ENCODE results near the gene MRPS17.

DNA sequence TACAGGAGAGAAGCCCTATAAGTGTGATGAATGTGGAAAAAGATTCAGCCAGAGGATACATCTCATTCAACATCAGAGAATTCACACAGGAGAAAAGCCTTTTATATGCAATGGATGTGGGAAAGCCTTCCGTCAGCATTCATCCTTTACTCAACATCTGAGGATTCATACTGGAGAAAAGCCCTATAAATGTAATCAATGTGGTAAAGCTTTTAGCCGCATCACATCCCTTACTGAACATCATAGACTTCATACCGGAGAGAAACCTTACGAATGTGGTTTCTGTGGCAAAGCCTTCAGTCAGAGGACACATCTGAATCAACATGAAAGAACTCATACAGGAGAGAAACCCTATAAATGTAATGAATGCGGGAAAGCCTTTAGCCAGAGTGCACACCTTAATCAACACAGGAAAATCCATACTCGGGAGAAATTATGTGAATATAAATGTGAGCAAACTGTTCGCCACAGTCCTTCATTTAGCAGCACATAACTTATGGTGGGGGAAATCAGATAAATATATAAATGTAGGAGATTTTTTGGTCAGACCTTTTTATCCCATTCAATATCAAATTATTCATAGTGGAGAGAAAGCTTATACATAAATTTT lies 12.1 kb upstream of the MRPS17 start:
- no peak for TF ChIP-seq FOXA1 (IDR thresholded peaks at IDR 0.05)
- no peak for TF ChIP-seq HDGF (IDR thresholded peaks at IDR 0.05; ENCODE audit: borderline replicate concordance)

All from HEK293T (cell line).